ENCODE measurements around the gene SLC22A23. TPM values are rescaled to one million over a fixed set of nuclear protein-coding genes. Genes with fewer than 3 reads are reported as not detected.

Gene SLC22A23
- total RNA-seq, 1 donor from 2014 or later, result 5.7 TPM

GRCh38 chr6:3269281-3269975, 187.4 kb downstream of the SLC22A23 start:
- H3K36me3 Mint-ChIP-seq (ENCODE audit: low read depth, unreplicated experiment), result peaks cover 16% of the 10 kb centered on the region
- H3K4me1 ChIP-seq (ENCODE audit: insufficient read depth, low read length), result no peaks in the 10 kb centered on the region
- H4K20me1 ChIP-seq (ENCODE audit: insufficient read depth, low read length), result peaks cover 66% of the 10 kb centered on the region

GRCh38 chr6:3268680-3269079, 188.2 kb downstream of the SLC22A23 start:
- H3K36me3 Mint-ChIP-seq (ENCODE audit: low read depth, unreplicated experiment), result peaks cover 15% of the 10 kb centered on the region
- no peaks in the 10 kb centered on the region for H3K27me3 ChIP-seq (ENCODE audit: insufficient read depth, low read length)
- no peaks in the 10 kb centered on the region for H3K9me3 Mint-ChIP-seq (ENCODE audit: unreplicated experiment)
- no peak for TF ChIP-seq CTCF (IDR thresholded peaks at IDR 0.05; ENCODE audit: insufficient read depth, low read depth, low read length)
- no peak for TF ChIP-seq EZH2 (IDR thresholded peaks at IDR 0.05; ENCODE audit: insufficient read depth, low read length)
- H3K36me3 ChIP-seq (ENCODE audit: insufficient read depth, low read length), result peaks cover 27% of the 10 kb centered on the region
- no peaks in the 10 kb centered on the region for H3K27me3 Mint-ChIP-seq (ENCODE audit: low read depth, unreplicated experiment)
- peaks cover under 1% of the 10 kb centered on the region for H3K4me1 Mint-ChIP-seq (ENCODE audit: low read depth, unreplicated experiment)
- H3K4me1 ChIP-seq (ENCODE audit: insufficient read depth, low read length), result no peaks in the 10 kb centered on the region
- no peak overlapping the region for H3K27ac Mint-ChIP-seq (ENCODE audit: unreplicated experiment)
- peaks cover 48% of the 10 kb centered on the region for H3K79me2 ChIP-seq (ENCODE audit: insufficient read depth, low read length)
- no peak overlapping the region for H2AFZ ChIP-seq (ENCODE audit: low read depth, low read length)
- H4K20me1 ChIP-seq (ENCODE audit: insufficient read depth, low read length), result peaks cover 66% of the 10 kb centered on the region
- H3K9me3 ChIP-seq (ENCODE audit: insufficient read depth, low read depth, low read length), result no peaks in the 10 kb centered on the region
- H3K4me2 ChIP-seq (ENCODE audit: low read length), result no peak overlapping the region
- FAIRE-seq, result no peak
- no peak overlapping the region for H3K4me3 Mint-ChIP-seq (ENCODE audit: unreplicated experiment)
- no peak overlapping the region for H3K27ac ChIP-seq (ENCODE audit: low read depth, low read length)
- H3K4me3 ChIP-seq (ENCODE audit: insufficient read depth, low read depth, low read length), result no peak overlapping the region
- H3K9ac ChIP-seq (ENCODE audit: low read length), result no peak overlapping the region
- no peak for DNase-seq (ENCODE audit: low read depth)

More at GRCh38 chr6:3269281-3269975, 187.4 kb downstream of the SLC22A23 start:
- Histone ChIP-seq H3K27me3 (ENCODE audit: insufficient read depth, low read length) (no peaks in the 10 kb centered on the region), H3K9me3 (ENCODE audit: insufficient read depth, low read depth, low read length) (no peaks in the 10 kb centered on the region), H3K9ac (ENCODE audit: low read length) (no peak overlapping the region), H3K36me3 (ENCODE audit: insufficient read depth, low read length) (peaks cover 22% of the 10 kb centered on the region), H3K4me2 (ENCODE audit: low read length) (no peak overlapping the region), H3K79me2 (ENCODE audit: insufficient read depth, low read length) (peaks cover 41% of the 10 kb centered on the region), H3K4me3 (ENCODE audit: insufficient read depth, low read depth, low read length) (no peak overlapping the region), H3K27ac (ENCODE audit: low read depth, low read length) (no peak overlapping the region), H2AFZ (ENCODE audit: low read depth, low read length) (no peak overlapping the region)
- H3K27me3 Mint-ChIP-seq (ENCODE audit: low read depth, unreplicated experiment), result no peaks in the 10 kb centered on the region
- H3K4me1 Mint-ChIP-seq (ENCODE audit: low read depth, unreplicated experiment), result peaks cover 2% of the 10 kb centered on the region
- FAIRE-seq, result no peak
- H3K4me3 Mint-ChIP-seq (ENCODE audit: unreplicated experiment), result no peak overlapping the region
- no peak for TF ChIP-seq CTCF (IDR thresholded peaks at IDR 0.05; ENCODE audit: insufficient read depth, low read depth, low read length)
- no peak for TF ChIP-seq EZH2 (IDR thresholded peaks at IDR 0.05; ENCODE audit: insufficient read depth, low read length)
- no peaks in the 10 kb centered on the region for H3K9me3 Mint-ChIP-seq (ENCODE audit: unreplicated experiment)
- no peak overlapping the region for H3K27ac Mint-ChIP-seq (ENCODE audit: unreplicated experiment)
- no peak for DNase-seq (ENCODE audit: low read depth)

GRCh38 chr6:3267162-3267561, 189.7 kb downstream of the SLC22A23 start:
- peaks cover 13% of the 10 kb centered on the region for H3K36me3 Mint-ChIP-seq (ENCODE audit: low read depth, unreplicated experiment)
- H3K4me1 Mint-ChIP-seq (ENCODE audit: low read depth, unreplicated experiment), result peaks cover 2% of the 10 kb centered on the region
- no peak overlapping the region for H3K27ac ChIP-seq (ENCODE audit: low read depth, low read length)
- H2AFZ ChIP-seq (ENCODE audit: low read depth, low read length), result no peak overlapping the region
- no peak overlapping the region for H3K4me3 ChIP-seq (ENCODE audit: insufficient read depth, low read depth, low read length)
- no peak for TF ChIP-seq EZH2 (IDR thresholded peaks at IDR 0.05; ENCODE audit: insufficient read depth, low read length)
- TF ChIP-seq CTCF (IDR thresholded peaks at IDR 0.05; ENCODE audit: insufficient read depth, low read depth, low read length), result no peak
- peaks cover 71% of the 10 kb centered on the region for H4K20me1 ChIP-seq (ENCODE audit: insufficient read depth, low read length)
- no peak overlapping the region for H3K9ac ChIP-seq (ENCODE audit: low read length)
- DNase-seq (ENCODE audit: low read depth), result no peak
- peaks cover 63% of the 10 kb centered on the region for H3K79me2 ChIP-seq (ENCODE audit: insufficient read depth, low read length)
- no peaks in the 10 kb centered on the region for H3K9me3 Mint-ChIP-seq (ENCODE audit: unreplicated experiment)
- H3K4me1 ChIP-seq (ENCODE audit: insufficient read depth, low read length), result no peaks in the 10 kb centered on the region
- H3K27me3 Mint-ChIP-seq (ENCODE audit: low read depth, unreplicated experiment), result no peaks in the 10 kb centered on the region
- no peak overlapping the region for H3K4me2 ChIP-seq (ENCODE audit: low read length)
- no peak overlapping the region for H3K27ac Mint-ChIP-seq (ENCODE audit: unreplicated experiment)
- no peak for FAIRE-seq
- no peak overlapping the region for H3K4me3 Mint-ChIP-seq (ENCODE audit: unreplicated experiment)
- H3K27me3 ChIP-seq (ENCODE audit: insufficient read depth, low read length), result no peaks in the 10 kb centered on the region
- no peaks in the 10 kb centered on the region for H3K9me3 ChIP-seq (ENCODE audit: insufficient read depth, low read depth, low read length)
- H3K36me3 ChIP-seq (ENCODE audit: insufficient read depth, low read length), result peaks cover 23% of the 10 kb centered on the region
